BJ (cell line): ENCODE data around the gene CLEC2D. TPM values are rescaled to one million over a fixed set of nuclear protein-coding genes. Genes with fewer than 3 reads are reported as not detected.
A peak's percentile ranks its signal among the peaks of the same experiment; 100 is the strongest.
"Not testable (repeated sequence)": the region's sequence is repeated elsewhere in the genome, so short reads cannot be mapped to it uniquely, and the experiment has no call there.

ENCODE experiments used
- CTCF ChIA-PET: fragments of 350-600 bp; formaldehyde crosslinking; extraction: SDS; loops from one replicate; lab custom pipeline; 2021; ENCODE audit warnings: antibody characterized with exemption, inconsistent platforms; lab: Yijun Ruan, JAX
- POLR2A ChIA-PET: fragments of 300-600 bp; sonication (Branson Sonifier 250); formaldehyde crosslinking; extraction: SDS; loops from one replicate; lab custom pipeline; 2021; ENCODE audit warnings: antibody characterized with exemption; lab: Charles Lee
- DNase-seq: peaks from one replicate; pipeline ENCODE4 v3.0.0-alpha.2; 2011; ENCODE audit warnings: low read depth
- H3K27me3 ChIP-seq: 2 replicates; pipeline ENCODE4 v1.6.0; 2011; ENCODE audit warnings: low read length; ENCODE audit not compliant: control insufficient read depth, insufficient read depth
- H3K36me3 ChIP-seq: 2 replicates; pipeline ENCODE4 v1.5.1; 2011; ENCODE audit warnings: low read length; ENCODE audit not compliant: control insufficient read depth, insufficient read depth
- H3K4me3 ChIP-seq: 2 replicates; pipeline ENCODE4 v1.5.1; 2011; ENCODE audit warnings: low read depth, mild to moderate bottlenecking, control low read depth, low read length
- polyA plus RNA-seq: library from polyadenylated mRNA; depleted of rRNA; stranded (reverse); fragments of >200 nt; gene quantifications from 2 replicates; pipeline ENCODE4 v1.2.3, GENCODE V29; 2011
- TF ChIP-seq, protein P1 (sequence below): IDR thresholded peaks from 2 replicates; pipeline ENCODE4 v1.5.1; 2011; ENCODE audit warnings: low read depth, mild to moderate bottlenecking, control low read depth, inconsistent platforms, low read length, moderate library complexity; ENCODE audit not compliant: insufficient read depth

CLEC2D gene
- polyA plus RNA-seq, 1 experiment, result 1.7 TPM

DNA sequence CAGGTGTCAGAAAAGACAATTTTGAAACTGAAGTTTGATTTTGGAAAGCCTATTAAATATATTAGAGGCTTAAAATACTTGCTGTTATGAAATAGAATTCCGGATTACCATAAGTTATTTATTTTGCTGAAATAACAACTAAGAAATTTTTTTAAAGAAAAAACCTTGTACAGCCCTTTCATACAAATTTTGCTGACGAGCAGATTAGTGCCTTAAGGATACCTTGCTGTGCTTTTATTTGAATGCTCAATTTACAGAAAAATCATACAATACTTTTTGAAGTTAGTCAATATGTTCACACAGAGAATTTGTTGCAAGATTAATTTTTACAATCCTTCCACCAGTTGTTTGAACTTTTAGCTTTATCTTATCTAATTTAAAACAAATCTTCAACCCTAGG, 29.5 kb upstream of the CLEC2D start:
- TF ChIP-seq, protein P1, sequence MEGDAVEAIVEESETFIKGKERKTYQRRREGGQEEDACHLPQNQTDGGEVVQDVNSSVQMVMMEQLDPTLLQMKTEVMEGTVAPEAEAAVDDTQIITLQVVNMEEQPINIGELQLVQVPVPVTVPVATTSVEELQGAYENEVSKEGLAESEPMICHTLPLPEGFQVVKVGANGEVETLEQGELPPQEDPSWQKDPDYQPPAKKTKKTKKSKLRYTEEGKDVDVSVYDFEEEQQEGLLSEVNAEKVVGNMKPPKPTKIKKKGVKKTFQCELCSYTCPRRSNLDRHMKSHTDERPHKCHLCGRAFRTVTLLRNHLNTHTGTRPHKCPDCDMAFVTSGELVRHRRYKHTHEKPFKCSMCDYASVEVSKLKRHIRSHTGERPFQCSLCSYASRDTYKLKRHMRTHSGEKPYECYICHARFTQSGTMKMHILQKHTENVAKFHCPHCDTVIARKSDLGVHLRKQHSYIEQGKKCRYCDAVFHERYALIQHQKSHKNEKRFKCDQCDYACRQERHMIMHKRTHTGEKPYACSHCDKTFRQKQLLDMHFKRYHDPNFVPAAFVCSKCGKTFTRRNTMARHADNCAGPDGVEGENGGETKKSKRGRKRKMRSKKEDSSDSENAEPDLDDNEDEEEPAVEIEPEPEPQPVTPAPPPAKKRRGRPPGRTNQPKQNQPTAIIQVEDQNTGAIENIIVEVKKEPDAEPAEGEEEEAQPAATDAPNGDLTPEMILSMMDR, result no peak
- ChIA-PET CTCF (interaction anchor here (0.8 to 2.6 kb wide), 2 partner anchors 57 to 69 kb away, joined by 3 to 20 read pairs; no protein-coding TSS in a partner anchor), POLR2A (no interaction called here)
- no peak overlapping the region for H3K4me3 ChIP-seq
- DNase-seq, result no peak
- no peaks in the 10 kb centered on the region for H3K27me3 ChIP-seq
- H3K36me3 ChIP-seq, result no peaks in the 10 kb centered on the region; the same call in 1 of the 2 replicates

DNA sequence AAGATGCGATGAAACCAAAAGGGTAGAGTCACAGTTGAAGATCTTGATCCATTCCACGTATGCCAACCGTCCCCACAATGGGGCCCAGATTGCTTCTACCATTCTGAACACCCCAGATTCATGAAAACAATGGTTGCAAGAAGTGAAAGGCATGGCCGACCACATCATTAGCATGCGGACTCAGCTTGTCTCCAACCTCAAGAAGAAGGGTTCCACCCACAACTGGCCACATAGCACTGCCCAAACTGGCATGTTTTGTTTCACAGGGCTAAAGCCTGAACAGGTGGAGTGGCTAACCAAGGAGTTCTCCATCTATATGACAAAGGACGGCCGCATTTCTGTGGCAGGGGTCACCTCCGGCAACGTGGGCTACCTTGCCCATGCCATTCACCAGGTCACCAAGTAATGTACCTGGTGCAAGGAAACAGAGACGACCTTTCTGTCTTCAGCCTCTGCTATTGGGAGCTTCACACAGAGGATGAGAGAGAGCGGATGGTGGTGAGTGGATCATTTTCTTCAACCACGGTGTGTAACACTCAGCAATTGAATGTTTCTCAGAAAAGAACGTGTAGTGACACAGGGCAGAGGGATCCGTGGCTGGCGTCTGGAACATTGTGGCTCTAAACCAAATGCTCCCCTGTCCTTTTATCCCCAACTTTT, 26.8 kb upstream of the CLEC2D start:
- Histone ChIP-seq H3K4me3 (no peak overlapping the region), H3K27me3 (no peaks in the 10 kb centered on the region), H3K36me3 (no peaks in the 10 kb centered on the region)
- DNase-seq, result no peak
- TF ChIP-seq, protein P1, result no peak
- CTCF ChIA-PET, result interaction anchor here (0.7 kb wide), 1 partner anchor 66 kb away, joined by 3 read pairs; no protein-coding TSS in a partner anchor
- POLR2A ChIA-PET, result no interaction called here

DNA sequence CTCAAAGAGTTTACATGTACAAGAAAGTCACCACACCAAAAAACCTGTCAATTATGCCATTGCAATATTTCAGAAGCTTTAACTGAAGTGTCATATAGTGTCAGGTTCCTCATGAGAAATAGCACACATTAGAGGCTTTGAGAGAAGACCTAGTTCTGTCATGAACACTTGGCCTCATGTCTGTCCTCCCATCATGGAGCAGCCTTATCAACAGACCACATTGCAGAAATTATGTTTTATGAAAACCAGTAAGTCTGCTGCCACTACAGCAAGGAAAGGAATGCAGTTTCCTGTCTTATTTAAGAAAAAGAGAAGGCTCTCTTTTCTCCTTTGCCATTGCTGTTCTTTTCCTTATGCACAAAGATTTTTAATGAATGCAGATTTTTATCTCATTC, 26.2 kb upstream of the CLEC2D start:
- ChIA-PET POLR2A (no interaction called here), CTCF (interaction anchor here (0.7 kb wide), 1 partner anchor 65 kb away, joined by 3 read pairs; no protein-coding TSS in a partner anchor)
- TF ChIP-seq, protein P1, result no peak
- no peak for DNase-seq
- no peaks in the 10 kb centered on the region for H3K27me3 ChIP-seq
- no peak overlapping the region for H3K4me3 ChIP-seq
- no peaks in the 10 kb centered on the region for H3K36me3 ChIP-seq

DNA sequence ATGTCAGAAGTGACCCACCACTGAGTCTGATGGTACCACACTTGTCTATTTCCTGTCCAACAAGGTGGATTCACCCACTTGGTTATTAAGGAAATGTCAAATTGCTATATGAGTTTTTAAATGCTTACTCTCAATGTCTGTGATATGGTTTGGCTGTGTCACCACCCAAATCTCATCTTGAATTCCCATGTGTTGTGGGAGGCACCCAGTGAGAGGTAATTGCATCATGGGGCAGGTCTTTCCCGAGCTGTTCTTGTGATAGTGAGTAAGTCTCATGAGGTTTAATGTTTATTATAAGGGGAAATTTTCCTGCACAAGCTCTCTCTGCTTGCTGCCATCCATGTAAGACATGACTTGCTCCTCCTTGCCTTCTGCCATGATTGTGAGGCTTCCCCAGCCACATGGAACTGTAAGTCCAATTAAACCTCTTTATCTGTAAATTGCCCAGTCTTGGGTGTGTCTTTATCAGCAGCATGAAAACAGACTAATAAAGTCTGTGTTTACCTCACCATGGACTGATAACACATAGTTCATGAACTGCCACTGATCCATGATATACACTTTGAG, 24.4 kb upstream of the CLEC2D start:
- DNase-seq, POLR2A ChIA-PET, H3K36me3 ChIP-seq, H3K27me3 ChIP-seq, H3K4me3 ChIP-seq: not testable (repeated sequence)
- CTCF ChIA-PET, result interaction anchor here (0.6 to 1.3 kb wide), 3 partner anchors 10 to 63 kb away, joined by 3 to 5 read pairs (median 3); no protein-coding TSS in a partner anchor

DNA sequence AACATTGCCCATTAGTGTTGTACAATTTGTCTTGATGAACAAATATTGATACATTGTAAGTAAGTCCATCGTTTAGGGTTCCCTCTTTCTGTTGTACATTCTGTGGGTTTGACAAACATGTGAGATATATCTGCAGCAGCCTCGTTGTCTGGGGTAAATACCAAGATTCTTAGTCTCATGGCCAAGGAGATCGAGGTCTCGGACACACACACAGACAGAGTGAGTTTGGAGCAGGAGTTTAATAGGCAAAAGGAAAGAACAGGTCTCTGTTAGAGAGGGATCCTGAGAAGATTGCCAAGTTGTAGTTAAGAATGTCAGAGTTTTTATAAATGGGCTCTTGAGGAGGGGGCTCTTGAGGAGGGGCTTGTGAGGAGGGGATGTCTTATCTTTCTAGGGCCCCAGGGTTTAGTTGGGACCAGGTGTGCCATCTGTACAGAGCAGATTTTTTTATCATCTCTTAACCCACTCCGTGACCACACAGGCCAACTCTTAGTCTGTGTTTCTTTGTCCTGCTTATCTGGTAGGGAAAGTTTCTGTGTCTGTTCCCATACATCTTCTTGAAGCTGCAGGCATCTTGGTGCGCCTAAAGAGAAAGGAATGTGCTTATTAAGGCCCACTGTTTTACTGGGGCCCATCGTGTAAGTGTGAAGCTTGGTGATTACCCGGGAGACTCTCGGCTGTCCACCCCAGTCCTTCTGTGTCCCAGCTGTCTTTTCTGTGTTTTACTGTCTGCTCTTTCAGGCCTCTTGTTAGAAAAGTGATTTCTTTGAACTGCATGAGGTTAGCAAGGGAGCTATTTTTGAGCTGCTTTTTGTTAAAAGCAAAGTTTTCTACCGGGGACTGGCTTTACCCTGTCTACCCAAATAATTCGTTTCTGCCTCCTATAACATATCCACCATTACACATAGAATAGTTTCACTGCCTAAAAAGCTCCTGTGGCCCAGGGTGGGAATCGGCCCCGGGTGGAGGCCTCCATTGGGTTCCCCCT, 22.4 kb upstream of the CLEC2D start:
- TF ChIP-seq, protein P1, result no peak
- POLR2A ChIA-PET, result no interaction called here
- DNase-seq, result no peak
- H3K36me3 ChIP-seq, result no peaks in the 10 kb centered on the region
- CTCF ChIA-PET, result interaction anchor here (0.8 to 4.0 kb wide), 6 partner anchors 11 to 316 kb away, joined by 3 to 26 read pairs (median 3); no protein-coding TSS in a partner anchor
- peak overlapping the region; percentile 73 for H3K4me3 ChIP-seq
- no peaks in the 10 kb centered on the region for H3K27me3 ChIP-seq
